ENCODE data around the gene LRP2.

LRP2 gene

DNA sequence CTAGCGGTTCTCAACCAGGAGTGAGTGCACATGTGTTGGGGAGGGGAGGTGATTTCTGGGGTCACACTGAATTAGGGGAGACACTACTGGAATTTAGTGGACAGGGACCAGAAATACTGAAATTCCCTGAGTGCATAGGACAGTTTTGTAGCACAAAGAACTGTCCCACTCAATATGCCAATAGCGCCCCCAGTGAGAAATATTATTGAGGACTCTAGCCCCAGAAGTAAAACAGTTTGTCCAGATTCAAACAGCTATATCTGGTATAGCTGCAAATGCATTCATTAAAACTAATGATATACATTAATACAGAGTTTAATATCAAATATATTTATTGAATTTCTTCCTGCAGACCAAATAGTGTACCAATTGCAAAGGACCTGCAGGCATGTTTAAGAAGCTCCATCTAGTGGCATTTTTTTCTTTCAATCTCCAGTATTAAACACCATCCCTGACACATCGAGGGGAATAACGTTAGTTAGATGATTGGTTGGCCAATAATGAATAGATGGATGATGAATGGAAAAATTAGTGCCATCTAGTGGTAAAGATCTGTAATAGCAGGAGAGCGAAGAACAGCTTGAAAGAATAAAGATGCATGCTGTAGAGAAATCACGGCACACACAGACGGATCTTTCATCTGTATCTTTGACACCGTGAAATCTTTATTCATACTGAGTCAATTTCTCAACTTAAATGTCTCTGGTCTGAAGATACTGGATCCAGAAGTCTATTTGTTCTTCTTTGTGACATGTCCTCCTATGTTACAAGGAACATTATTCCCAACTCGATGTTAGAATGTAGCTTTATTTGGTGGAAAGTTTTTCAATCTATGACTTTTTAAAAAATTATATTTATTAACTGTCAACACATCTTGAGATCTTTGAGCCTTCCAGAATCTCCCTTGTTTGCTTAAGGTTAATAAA, 230.5 kb downstream of the LRP2 start:
- no peak for DNase-seq
- intact Hi-C loops (cut with DNase I; ENCODE audit: low total_unique reads), result no loop called here
- Histone ChIP-seq H3K4me3 (no peak overlapping the region), H3K9me3 (no peaks in the 10 kb centered on the region), H3K27ac (no peak overlapping the region), H3K27me3 (no peaks in the 10 kb centered on the region), H3K36me3 (no peaks in the 10 kb centered on the region), H3K4me1 (no peaks in the 10 kb centered on the region)
- TF ChIP-seq, protein P1, sequence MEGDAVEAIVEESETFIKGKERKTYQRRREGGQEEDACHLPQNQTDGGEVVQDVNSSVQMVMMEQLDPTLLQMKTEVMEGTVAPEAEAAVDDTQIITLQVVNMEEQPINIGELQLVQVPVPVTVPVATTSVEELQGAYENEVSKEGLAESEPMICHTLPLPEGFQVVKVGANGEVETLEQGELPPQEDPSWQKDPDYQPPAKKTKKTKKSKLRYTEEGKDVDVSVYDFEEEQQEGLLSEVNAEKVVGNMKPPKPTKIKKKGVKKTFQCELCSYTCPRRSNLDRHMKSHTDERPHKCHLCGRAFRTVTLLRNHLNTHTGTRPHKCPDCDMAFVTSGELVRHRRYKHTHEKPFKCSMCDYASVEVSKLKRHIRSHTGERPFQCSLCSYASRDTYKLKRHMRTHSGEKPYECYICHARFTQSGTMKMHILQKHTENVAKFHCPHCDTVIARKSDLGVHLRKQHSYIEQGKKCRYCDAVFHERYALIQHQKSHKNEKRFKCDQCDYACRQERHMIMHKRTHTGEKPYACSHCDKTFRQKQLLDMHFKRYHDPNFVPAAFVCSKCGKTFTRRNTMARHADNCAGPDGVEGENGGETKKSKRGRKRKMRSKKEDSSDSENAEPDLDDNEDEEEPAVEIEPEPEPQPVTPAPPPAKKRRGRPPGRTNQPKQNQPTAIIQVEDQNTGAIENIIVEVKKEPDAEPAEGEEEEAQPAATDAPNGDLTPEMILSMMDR (IDR thresholded peaks at IDR 0.05), result peak; percentile 66 to 74

DNA sequence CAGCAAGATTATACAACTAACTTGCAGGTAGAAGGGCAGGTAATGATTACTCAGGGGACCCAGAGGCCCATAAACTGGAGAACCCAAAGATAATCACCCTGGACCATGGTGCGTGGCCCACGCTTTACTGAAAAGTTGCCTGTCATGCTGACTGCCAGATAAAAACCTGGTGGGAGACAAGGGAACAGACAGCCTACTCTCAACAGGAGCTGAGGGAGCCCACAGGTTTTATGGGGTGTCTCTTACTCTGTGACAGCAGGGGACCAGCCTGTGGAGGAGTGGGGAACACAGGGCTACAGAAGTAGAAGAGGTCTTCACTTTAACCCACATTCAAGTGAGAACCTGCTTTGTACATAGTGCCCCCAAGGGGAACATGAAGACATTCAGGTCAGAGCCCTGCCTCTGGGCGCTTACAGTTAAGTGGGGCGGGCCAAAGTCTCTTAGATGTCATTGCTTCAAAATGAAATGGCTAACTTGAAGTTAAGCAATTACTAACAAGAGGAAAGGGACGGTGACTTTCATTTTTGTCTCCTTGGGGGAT, 232.6 kb downstream of the LRP2 start:
- Histone ChIP-seq H3K4me1 (no peaks in the 10 kb centered on the region), H3K27ac (no peak overlapping the region), H3K4me3 (no peak overlapping the region), H3K27me3 (no peaks in the 10 kb centered on the region), H3K9me3 (no peaks in the 10 kb centered on the region), H3K36me3 (no peaks in the 10 kb centered on the region)
- DNase-seq, result no peak
- intact Hi-C loops (cut with DNase I; ENCODE audit: low total_unique reads), result no loop called here
- TF ChIP-seq, protein P1 (IDR thresholded peaks at IDR 0.05), result no peak

DNA sequence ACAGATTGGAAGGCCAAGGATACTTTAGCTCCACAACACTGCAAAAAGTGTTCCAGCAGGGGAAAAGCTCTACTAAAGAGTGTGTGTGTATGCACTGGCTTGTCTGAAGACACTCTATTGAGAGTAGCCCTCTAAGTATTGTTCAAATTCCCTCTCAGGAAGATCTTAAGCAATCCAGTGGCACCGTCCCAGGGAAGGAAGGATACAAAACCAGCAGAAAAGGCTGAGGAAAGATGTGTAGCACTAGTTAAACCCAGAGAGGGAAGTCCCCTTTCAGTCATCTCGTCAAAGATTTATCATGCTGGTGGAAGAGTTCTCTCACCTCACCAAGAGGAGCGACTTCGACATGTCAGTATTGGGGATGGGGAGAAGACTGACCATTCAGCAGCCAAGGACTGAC, 242.5 kb downstream of the LRP2 start:
- Histone ChIP-seq H3K27me3 (no peaks in the 10 kb centered on the region), H3K4me1 (no peaks in the 10 kb centered on the region), H3K36me3 (no peaks in the 10 kb centered on the region), H3K9me3 (no peaks in the 10 kb centered on the region), H3K27ac (no peak overlapping the region), H3K4me3 (no peak overlapping the region)
- intact Hi-C loops (cut with DNase I; ENCODE audit: low total_unique reads), result no loop called here
- TF ChIP-seq, protein P1 (IDR thresholded peaks at IDR 0.05), result no peak
- DNase-seq, result no peak

DNA sequence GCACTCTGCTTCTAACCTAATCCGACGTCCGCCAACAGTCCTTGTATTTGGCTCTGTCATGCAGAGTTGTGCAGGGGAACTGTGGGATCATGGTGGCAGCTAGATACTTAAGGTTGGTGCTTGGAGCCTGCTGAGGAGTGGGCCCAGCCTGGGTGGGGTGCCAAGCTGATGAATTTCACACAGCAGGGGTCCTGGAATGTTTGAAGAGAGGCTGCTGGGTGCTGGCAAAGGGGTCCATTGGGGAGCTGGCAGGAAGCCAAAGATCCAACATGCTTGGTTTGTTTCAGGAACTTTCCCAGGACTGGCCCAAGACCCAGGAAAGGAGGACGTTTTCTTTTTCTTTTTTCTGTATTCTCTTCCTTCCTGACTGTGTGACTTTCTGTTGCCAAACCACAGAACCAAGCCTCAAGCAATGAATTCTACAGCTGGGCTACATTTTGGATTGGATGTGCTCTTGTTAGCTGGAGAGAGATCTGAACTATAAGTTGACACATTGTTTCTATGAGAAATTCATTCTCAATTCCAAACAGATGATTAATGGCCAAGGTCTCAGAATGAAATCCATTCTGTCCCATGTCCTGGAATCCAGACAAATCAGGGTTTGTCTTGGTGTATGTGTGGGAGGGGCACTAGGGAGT, 243.1 kb downstream of the LRP2 start:
- Histone ChIP-seq H3K36me3 (no peaks in the 10 kb centered on the region), H3K27ac (no peak overlapping the region), H3K9me3 (no peaks in the 10 kb centered on the region), H3K27me3 (no peaks in the 10 kb centered on the region), H3K4me1 (no peaks in the 10 kb centered on the region), H3K4me3 (no peak overlapping the region)
- no peak for DNase-seq
- intact Hi-C loops (cut with DNase I; ENCODE audit: low total_unique reads), result no loop called here
- TF ChIP-seq, protein P1 (IDR thresholded peaks at IDR 0.05), result no peak

DNA sequence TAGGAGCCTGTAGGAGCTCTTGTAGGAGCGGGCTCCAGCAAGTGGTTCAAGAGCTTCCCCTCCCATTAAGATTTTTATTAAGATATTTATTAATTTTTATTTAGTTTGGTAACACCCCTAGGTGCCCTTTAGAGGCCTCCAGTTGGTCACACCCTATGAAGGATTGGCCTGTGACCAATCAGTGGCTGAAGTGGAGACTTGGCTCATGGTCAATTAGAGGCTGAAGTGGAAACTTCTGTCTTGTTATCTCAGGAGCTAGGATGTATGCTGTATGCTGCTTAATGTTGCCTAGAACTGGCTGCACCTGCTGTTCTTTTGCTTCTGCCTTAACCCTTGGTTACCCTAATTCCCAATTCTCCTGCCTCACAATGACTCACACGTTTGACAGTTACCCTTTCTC, 244.3 kb downstream of the LRP2 start:
- Histone ChIP-seq H3K27ac (no peak overlapping the region), H3K4me3 (no peak overlapping the region), H3K27me3 (no peaks in the 10 kb centered on the region), H3K9me3 (no peaks in the 10 kb centered on the region), H3K36me3 (no peaks in the 10 kb centered on the region), H3K4me1 (no peaks in the 10 kb centered on the region)
- intact Hi-C loops (cut with DNase I; ENCODE audit: low total_unique reads), result no loop called here
- no peak for DNase-seq
- TF ChIP-seq, protein P1 (IDR thresholded peaks at IDR 0.05), result no peak
